GM21737 (cell line): Measurements from ENCODE around the gene KLK14.

Experiments
- ATAC-seq: cut with Tn5 transposase; IDR thresholded peaks from one replicate; pipeline ENCODE4 v1.9.1; 2021; ENCODE audit warnings: mild to moderate bottlenecking, moderate library complexity; ENCODE audit not compliant: unreplicated experiment

Gene KLK14

DNA sequence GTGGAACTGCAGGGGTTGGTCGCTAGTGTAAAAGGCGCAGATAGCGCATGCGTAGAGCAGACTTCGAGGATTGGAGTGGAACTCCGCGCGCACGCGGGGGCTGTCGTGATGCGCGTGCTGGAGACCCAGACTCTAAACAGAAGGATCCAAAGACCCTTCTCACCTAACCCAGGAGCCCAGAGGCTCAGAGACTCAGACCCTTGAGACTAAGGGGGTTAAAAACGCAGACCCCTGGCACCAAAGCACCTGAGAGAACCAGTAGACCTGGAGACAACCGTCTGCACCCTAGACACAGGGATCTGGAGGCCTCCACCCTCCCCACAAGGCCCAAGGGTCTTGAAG lies 26.1 kb upstream of the KLK14 start:
- peak; percentile 21 for ATAC-seq

GRCh38 chr19:51108066-51108804 lies 25.5 kb upstream of the KLK14 start, which contains the start of gene CTU1:
CTU1 (minus strand) TSS chr19:51108409; CDS start chr19:51104569, 3,840 bp downstream.
- peak; percentile 94 for ATAC-seq

DNA sequence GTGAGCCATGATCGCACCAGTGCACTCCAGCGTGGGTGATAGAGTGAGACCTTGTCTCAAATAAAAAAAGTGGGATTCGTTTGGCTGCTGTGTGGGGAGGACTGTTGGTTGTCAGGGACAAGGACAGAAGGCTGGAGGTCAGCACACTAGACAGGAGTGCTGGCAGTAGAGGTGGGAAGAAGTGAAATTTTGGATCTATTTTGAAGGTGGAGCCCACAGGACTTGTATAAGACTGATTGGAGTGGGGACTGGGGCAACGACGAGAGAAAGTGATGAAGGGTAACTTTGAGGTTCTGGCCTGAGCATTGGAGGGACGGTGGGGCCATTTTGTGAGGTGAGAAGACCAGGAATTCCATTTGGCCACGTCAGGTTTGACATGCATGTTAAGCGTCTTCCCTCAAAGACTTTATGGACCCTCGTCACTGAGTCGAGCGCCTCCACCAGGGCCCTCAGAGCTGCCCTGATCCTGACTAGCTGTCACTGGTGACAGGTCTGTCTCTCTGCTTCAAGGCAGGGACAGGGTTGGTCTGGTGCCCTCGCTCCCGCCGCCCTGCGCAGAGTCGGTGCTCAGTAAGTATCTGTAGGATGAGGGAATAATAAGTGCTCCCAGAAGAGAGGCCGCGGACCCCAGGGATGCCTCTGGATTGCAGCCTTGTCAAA lies 24.8 kb upstream of the KLK14 start:
- no peak for ATAC-seq

DNA sequence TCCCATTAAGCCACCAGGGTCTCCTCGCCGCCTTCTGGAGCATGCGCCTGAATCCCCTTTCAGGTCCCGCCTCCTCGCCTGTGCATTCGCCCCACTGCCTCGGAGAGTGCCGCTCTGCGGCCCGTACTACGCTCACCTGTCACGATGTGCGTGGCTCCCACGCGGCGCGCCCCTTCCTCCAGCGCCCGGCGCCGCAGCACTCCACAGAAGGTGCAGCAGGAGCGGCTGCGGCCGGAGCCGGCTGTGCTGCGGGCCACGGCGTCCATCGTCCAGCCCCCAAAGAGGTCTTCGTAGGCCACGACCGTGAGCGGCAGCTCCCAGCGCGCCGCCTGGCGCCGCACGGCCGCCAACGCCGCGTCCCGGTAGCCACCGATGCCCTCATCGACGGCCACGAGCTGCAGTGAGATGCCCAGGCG lies 21.2 kb upstream of the KLK14 start:
- ATAC-seq: no peak

DNA sequence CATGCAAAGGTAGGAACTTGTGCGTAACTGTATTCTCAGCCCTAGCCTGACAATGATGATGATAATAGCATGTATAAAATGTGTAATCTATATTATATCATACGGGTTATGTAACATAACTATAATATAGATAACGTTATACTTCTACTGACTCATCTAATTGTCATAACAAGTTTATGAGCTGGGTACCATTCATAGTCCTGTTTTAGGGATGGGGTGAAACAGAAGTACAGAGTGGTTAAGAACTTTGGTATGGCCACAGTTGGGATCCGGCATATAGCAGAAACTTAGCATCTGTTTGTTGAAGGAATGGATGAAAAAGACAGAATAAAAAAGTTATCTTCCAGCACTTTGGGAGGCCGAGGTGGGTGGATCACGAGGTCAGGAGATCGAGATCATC lies 20.3 kb upstream of the KLK14 start:
- ATAC-seq: no peak

GRCh38 chr19:51101171-51101865 lies 18.6 kb upstream of the KLK14 start:
- ATAC-seq: no peak

DNA sequence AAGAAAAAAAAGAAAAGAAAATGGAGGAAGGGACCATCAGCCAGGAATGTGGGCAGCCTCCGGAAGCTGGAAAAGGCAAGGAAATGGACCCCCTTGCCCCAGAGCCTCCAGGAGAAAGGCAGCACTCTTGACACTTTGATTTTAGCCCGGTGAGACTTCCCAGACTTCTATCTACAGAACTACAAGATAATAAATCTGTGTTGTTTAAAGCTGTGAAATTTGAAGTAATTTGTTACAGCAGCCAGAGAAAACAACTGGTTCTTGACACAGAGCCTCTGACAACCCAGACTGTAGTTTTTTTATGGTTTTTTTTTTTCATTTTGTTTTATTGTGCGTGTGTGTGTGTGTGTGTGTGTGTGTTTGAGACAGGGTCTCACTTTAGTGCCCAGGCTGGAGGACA lies 17.9 kb upstream of the KLK14 start:
- no peak for ATAC-seq

- no peak for ATAC-seq
Measured at GRCh38 chr19:51099047-51099382, 16.3 kb upstream of the KLK14 start.

GRCh38 chr19:51098365-51099046 lies 15.8 kb upstream of the KLK14 start:
- ATAC-seq: no peak

DNA sequence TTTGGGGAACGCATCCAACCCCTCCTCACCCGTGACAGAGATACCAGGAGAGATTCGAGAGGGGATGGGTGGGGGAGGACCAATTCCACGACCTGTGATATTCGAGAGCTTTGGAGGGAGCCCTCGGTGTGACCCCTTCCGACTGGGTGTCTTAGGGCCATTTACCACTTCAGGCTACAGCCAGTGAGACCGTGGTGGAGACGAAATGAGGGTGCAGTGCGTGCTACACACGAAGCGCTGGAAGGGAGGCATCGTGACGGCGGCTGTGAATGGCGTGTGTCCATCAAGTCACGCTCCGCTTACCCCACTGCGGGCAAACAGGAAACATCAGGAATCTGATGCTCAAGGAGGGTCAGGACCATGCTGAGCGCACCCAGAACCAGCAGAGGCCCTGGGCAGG lies 15.1 kb upstream of the KLK14 start:
- ATAC-seq: no peak

DNA sequence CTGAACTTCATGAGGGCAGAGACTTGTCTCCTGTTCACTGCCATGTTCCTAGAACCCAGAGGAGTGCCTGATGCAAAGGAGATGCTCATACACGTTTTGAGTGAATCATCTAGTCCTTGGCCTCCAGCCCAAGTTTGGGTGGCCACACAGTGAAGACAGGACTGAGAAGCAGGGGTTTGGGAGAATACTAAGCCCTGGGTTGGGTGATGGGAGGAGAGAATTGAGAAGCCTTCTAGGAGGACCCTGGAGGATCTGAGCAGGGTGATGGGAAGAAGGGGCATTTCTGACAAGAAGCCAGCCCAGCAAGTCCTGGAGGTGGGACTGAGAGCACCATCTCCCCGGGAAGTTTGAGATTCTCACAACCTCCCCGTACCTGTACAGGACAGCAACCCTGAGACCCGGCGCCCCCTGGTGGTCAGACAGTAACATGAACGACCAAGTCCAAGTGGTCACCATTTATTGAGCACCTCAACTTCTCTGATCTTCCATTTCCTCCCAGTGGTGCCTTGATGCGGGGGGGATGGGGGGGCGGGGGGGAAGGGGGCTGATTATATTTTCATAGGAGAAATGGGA lies 14.6 kb upstream of the KLK14 start:
- ATAC-seq: no peak

DNA sequence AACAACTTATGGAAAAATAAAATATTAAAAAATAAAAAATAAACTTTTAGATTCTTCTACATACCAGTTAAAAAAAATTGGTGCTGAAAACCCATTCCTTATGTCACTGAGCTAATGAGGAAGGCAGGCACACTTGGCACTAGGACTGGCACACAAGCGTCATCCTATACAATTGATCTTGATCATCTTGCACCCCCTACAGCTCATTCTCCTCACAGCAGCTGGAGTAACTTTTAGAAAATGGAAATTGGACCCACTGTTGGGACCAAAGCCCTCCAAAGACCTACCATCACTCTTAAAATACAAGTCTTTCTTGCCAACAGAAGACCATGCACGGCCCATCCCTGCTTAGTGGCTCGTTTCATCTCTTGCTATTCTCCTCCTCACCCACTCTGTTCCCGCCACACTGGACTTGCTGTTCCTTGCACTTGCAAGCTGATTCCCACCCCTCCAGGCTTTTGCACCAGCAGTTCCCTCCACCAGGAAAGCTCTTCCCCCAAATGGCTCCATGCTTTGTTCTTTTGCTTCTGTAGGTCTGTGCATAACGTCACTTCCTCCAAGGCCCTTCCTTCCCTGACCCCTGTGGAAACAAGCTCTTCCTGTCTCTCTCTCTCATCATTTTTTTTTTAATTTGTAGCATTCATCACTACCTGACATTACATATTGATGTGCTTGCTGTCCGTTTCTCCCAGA lies 13.9 kb upstream of the KLK14 start:
- ATAC-seq: no peak

- ATAC-seq: no peak
Measured at GRCh38 chr19:51094696-51095279, 12.1 kb upstream of the KLK14 start.

- no peak for ATAC-seq
Measured at GRCh38 chr19:51093510-51094345, 11.0 kb upstream of the KLK14 start.

DNA sequence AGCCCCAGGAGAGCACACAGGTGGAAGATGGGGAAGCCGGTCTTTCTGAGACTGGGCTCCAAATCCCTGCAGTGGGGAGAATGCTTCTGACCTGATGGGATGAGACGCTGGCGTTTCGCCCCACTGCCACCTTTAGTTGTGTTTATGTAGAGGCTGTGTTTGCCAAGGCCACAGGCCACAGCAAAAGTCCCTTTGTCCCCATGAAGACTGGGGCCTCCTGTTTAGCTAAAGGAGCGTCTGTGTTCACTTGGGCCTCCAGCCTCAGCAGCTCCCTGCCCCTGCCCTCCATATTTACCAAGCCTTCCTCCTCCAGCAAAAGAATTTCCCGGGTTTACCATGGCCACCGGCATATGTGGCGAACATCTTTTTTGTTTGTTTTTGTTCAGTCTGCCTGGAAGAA lies 10.4 kb upstream of the KLK14 start:
- no peak for ATAC-seq

GRCh38 chr19:51091895-51092873 lies 9.5 kb upstream of the KLK14 start:
- no peak for ATAC-seq

DNA sequence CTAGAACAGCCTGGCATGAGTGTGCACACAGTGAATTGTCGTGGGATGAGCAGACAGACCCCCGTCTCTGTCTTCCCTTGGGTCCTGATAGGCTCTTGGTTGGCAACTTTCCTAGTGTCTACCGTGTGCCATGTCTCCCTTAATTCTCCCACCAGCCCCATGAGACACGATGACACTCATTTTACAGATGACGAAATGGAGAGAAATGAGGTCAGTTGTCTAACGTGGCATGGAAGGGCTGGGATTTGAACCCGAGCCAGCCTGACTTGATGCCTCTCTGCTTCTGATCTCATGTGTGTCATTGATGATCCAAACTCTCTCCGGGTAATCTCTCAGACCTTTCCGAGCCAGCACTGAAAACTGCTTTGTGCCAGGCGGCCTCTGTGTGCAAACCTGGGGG lies 8.4 kb upstream of the KLK14 start:
- no peak for ATAC-seq

DNA sequence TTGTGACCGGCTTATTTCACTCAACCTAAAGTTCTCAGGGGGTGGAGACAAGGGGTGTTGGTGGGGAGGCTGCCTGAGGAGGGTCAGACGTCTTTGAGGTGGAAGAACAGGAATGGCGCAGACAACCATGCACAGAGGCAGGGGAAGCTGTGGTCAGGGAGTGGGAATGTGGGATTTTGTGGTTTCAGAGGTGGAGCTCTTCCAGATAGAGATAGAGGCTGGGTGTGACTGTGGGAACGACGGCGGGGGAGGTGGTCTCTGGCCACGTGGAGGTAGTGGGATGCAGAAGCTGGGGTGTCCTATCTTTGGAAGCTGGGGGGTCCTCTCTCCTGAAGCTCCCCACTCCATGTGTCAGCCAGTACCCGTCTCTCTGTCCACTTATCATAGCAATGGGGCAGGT lies 7.8 kb upstream of the KLK14 start:
- no peak for ATAC-seq
